Thoracic aorta (tissue), 2 donors: Measurements from ENCODE around the gene MSI2. TPM values are rescaled to one million over a fixed set of nuclear protein-coding genes. Genes with fewer than 3 reads are reported as not detected.

Experiments
- ATAC-seq: fragments of 150-250 bp; one replicate; pipeline ENCODE4 v1.8.0; 2017; ENCODE audit warnings: low read depth; ENCODE audit not compliant: insufficient number of reproducible peaks, low FRiP score
- DNase-seq: peaks from one replicate; pipeline ENCODE4 v3.0.0-alpha.2; 2020; ENCODE audit warnings: low spot score
- H3K27ac ChIP-seq, 2 donors: fragments of 200-600 bp; sonication (generic); 1 replicate in 1 of 2; 2 replicates in 1 of 2; pipeline ENCODE4 v1.5.1; 2016; ENCODE audit warnings: mild to moderate bottlenecking in 2 of 2, moderate library complexity in 2 of 2
- H3K27me3 ChIP-seq: fragments of 200-600 bp; sonication (generic); replicated peaks from 2 replicates; pipeline ENCODE4 v1.6.0; 2016; ENCODE audit warnings: mild to moderate bottlenecking; ENCODE audit not compliant: insufficient read depth
- H3K36me3 ChIP-seq: fragments of 200-600 bp; sonication (generic); one replicate; pipeline ENCODE4 v1.5.1; 2016
- H3K4me1 ChIP-seq, 2 donors: fragments of 200-600 bp; sonication (generic); 1 replicate in 1 of 2; 2 replicates in 1 of 2; pipeline versions ENCODE4 v1.5.1 to v1.6.0; 2016; ENCODE audit warnings: low read depth in 2 of 2, mild to moderate bottlenecking in 1 of 2; ENCODE audit not compliant: control insufficient read depth in 1 of 2
- H3K4me3 ChIP-seq: fragments of 200-600 bp; sonication (generic); 2 replicates; pipeline ENCODE4 v1.5.1; 2016; ENCODE audit warnings: mild to moderate bottlenecking
- H3K9me3 ChIP-seq: fragments of 200-600 bp; sonication (generic); 2 replicates; pipeline ENCODE4 v1.5.1; 2016
- total RNA-seq, 2 donors: library from RNA; depleted of rRNA; stranded (reverse); fragments of >200 nt; gene quantifications; one replicate each; pipeline versions ENCODE4 v1.1.0 to v1.2.3, GENCODE V29; 2016
- TF ChIP-seq, protein P1 (sequence below): fragments of 200-600 bp; sonication (generic); IDR thresholded peaks from one replicate; pipeline ENCODE4 v1.5.1; 2019; ENCODE audit warnings: antibody characterized with exemption

Gene MSI2
- total RNA-seq, 2 donors from 2014 or later = 32.1 to 46.2 TPM

GRCh38 chr17:57372156-57372555 is 115.8 kb downstream of the MSI2 start:
- TF ChIP-seq, protein P1, sequence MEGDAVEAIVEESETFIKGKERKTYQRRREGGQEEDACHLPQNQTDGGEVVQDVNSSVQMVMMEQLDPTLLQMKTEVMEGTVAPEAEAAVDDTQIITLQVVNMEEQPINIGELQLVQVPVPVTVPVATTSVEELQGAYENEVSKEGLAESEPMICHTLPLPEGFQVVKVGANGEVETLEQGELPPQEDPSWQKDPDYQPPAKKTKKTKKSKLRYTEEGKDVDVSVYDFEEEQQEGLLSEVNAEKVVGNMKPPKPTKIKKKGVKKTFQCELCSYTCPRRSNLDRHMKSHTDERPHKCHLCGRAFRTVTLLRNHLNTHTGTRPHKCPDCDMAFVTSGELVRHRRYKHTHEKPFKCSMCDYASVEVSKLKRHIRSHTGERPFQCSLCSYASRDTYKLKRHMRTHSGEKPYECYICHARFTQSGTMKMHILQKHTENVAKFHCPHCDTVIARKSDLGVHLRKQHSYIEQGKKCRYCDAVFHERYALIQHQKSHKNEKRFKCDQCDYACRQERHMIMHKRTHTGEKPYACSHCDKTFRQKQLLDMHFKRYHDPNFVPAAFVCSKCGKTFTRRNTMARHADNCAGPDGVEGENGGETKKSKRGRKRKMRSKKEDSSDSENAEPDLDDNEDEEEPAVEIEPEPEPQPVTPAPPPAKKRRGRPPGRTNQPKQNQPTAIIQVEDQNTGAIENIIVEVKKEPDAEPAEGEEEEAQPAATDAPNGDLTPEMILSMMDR = no peak
- Histone ChIP-seq H3K27me3 (no peaks in the 10 kb centered on the region), H3K4me3 (no peak overlapping the region), H3K27ac (no peak overlapping the region), H3K36me3 (no peaks in the 10 kb centered on the region), H3K4me1 (peaks cover 6 to 7% of the 10 kb centered on the region in 2 donors), H3K9me3 (peaks cover 7% of the 10 kb centered on the region)
- ATAC-seq (no peak), DNase-seq (no peak)

DNA sequence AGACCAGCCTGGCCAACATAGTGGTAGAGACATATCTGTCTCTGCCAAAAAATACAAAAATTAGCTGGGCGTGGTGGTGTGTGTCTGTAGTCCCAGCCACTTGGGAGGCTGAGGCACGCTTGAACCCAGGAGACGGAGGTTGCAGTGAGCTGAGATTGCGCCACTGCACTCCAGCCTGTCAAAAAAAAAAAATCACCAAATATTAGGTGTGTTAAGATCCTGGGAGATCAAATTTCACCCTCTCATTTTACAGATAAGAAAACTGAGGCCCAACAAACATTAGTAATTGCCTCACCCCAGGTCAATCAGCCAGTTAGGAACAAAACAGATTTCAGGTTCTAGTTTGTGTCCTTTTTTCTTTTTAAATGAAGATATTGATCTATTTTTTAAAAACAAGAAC is 116.7 kb downstream of the MSI2 start:
- Histone ChIP-seq H3K4me1 (no peaks in the 10 kb centered on the region), H3K4me3 (no peak overlapping the region), H3K27me3 (no peaks in the 10 kb centered on the region), H3K27ac (no peak overlapping the region), H3K36me3 (no peaks in the 10 kb centered on the region), H3K9me3 (peaks cover 7% of the 10 kb centered on the region)
- TF ChIP-seq, protein P1 = no peak
- no peak for ATAC-seq
- no peak for DNase-seq

DNA sequence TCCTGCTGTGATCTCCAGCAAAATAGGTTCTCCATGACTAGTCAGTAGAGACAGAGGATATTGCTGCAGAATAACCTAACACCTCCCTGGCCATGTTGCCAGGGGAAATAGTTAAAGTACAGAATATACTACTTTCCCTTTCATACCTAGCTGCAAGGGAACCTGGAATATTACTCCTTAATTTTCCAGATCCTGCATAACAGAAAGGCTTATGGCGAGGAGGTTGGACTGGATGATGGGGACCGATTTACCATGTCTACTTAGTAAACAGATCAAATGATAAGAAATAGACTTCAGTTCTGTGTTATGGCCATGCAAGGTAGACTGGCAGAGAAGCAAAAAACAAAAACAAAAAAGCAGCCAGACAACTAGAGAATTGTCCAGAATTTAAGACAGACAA is 117.4 kb downstream of the MSI2 start:
- no peak for ATAC-seq
- Histone ChIP-seq H3K27ac (no peak overlapping the region), H3K27me3 (no peaks in the 10 kb centered on the region), H3K9me3 (peaks cover 7% of the 10 kb centered on the region), H3K4me3 (no peak overlapping the region), H3K4me1 (no peaks in the 10 kb centered on the region), H3K36me3 (no peaks in the 10 kb centered on the region)
- DNase-seq = no peak
- TF ChIP-seq, protein P1 = no peak

DNA sequence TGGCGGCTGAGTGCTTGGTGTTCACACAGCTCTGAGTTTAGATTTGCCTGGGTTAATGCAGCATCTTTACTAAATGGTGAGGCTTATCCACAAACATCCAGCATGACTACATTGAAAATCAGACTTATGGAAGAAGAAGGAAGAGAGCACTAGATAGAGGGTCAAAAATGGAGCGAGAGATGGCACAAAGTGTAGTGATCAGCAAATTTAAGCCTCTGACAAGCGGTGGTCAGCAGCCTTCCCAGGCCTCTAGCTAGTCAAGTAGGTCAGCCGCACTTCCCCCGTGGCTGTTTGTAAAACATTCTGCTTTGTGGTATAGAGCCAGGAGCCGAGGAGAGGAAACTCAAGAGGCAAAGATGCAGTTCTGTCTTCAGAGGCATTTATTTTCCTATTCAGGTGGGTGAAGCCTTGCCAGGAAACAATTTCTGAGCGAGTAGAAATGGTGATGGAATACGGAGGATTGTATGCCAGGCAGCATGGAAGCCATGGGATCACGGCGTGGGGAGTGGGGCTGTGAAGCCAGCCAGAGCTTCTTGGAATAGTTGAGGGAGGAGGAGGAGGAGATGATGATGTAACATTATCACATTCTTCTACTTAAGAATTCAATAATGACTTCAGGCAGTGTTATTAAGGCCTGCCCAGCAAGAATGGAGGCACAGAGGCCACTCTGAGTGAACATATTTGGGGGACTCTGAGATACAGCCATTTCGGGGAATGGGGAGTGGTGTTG is 118.9 kb downstream of the MSI2 start:
- H3K27ac ChIP-seq = no peak overlapping the region
- ATAC-seq (no peak), DNase-seq (no peak)
- peaks cover 0 to 9% of the 10 kb centered on the region in 2 donors for H3K4me1 ChIP-seq
- TF ChIP-seq, protein P1 = no peak
- no peaks in the 10 kb centered on the region for H3K27me3 ChIP-seq
- no peak overlapping the region for H3K4me3 ChIP-seq
- H3K9me3 ChIP-seq = peaks cover 7% of the 10 kb centered on the region
- no peaks in the 10 kb centered on the region for H3K36me3 ChIP-seq

GRCh38 chr17:57375770-57376225 is 119.5 kb downstream of the MSI2 start:
- peaks cover 7% of the 10 kb centered on the region for H3K9me3 ChIP-seq
- ATAC-seq = no peak
- no peak for DNase-seq

More at GRCh38 chr17:57375770-57376225, 119.5 kb downstream of the MSI2 start:
- Histone ChIP-seq H3K27ac (no peak overlapping the region), H3K36me3 (no peaks in the 10 kb centered on the region), H3K4me3 (no peak overlapping the region), H3K4me1 (peaks cover 0 to 9% of the 10 kb centered on the region in 2 donors), H3K27me3 (no peaks in the 10 kb centered on the region)
- TF ChIP-seq, protein P1 = no peak
